PC-3 (cell line): ENCODE measurements around the gene CDK4. TPM values are rescaled to one million over a fixed set of nuclear protein-coding genes. Genes with fewer than 3 reads are reported as not detected.

Source experiments
- ATAC-seq: fragments of 200-7000 bp; cut with Tn5 transposase; 2 replicates; pipeline ENCODE4 v1.9.1; 2020; ENCODE audit warnings: mild to moderate bottlenecking, moderate library complexity
- BruUV-seq: library from RNA; stranded (reverse); fragments of 400-500 nt; replicated peaks from 2 replicates; lab custom pipeline; 2021; lab: Mats Ljungman, UMichigan
- CTCF ChIA-PET: fragments of 300-600 bp; sonication (Branson Sonifier 250); formaldehyde crosslinking; loops from one replicate; lab custom pipeline; 2022; ENCODE audit warnings: antibody characterized with exemption; lab: Charles Lee
- POLR2A ChIA-PET: fragments of 300-600 bp; sonication (Branson Sonifier 250); formaldehyde crosslinking; loops from one replicate; lab custom pipeline; 2022; ENCODE audit warnings: antibody characterized with exemption; ENCODE audit not compliant: unreplicated experiment; lab: Charles Lee
- DNase-seq: peaks from one replicate; pipeline ENCODE4 v3.0.0-alpha.2; 2015
- H2AFZ ChIP-seq: fragments of 300-600 bp; sonication (generic); 2 replicates; pipeline ENCODE4 v1.6.0; 2016; ENCODE audit warnings: antibody characterized with exemption, low read length
- H3F3A ChIP-seq: fragments of 300-600 bp; sonication (generic); one replicate; pipeline ENCODE4 v1.6.0; 2017; ENCODE audit warnings: antibody characterized with exemption, low read length, control low read depth, mild to moderate bottlenecking; ENCODE audit not compliant: unreplicated experiment
- H3K27ac ChIP-seq: fragments of 300-600 bp; sonication (generic); 2 replicates; pipeline ENCODE4 v1.5.1; 2016; ENCODE audit warnings: mild to moderate bottlenecking, low read length
- H3K27me3 ChIP-seq: fragments of 300-600 bp; sonication (generic); 2 replicates; pipeline ENCODE4 v1.6.1; 2016; ENCODE audit warnings: low read length, mixed read lengths
- H3K36me3 ChIP-seq: fragments of 300-600 bp; sonication (generic); 2 replicates; pipeline ENCODE4 v1.6.1; 2016; ENCODE audit warnings: low read depth, mixed run types, low read length, mixed read lengths
- H3K4me1 ChIP-seq: fragments of 300-600 bp; sonication (generic); 2 replicates; pipeline ENCODE4 v1.5.1; 2016; ENCODE audit warnings: low read length; ENCODE audit not compliant: insufficient read depth
- H3K4me2 ChIP-seq: fragments of 300-600 bp; sonication (generic); 2 replicates; pipeline ENCODE4 v1.6.0; 2016; ENCODE audit warnings: low read length
- H3K4me3 ChIP-seq: fragments of 300-600 bp; sonication (generic); 2 replicates; pipeline ENCODE4 v1.5.1; 2016; ENCODE audit warnings: mild to moderate bottlenecking, low read length, mixed read lengths
- H3K79me2 ChIP-seq: fragments of 300-600 bp; sonication (generic); 2 replicates; pipeline ENCODE4 v1.6.1; 2017; ENCODE audit warnings: low read length, mixed read lengths
- H3K9ac ChIP-seq: fragments of 300-600 bp; sonication (generic); 2 replicates; pipeline ENCODE4 v1.6.0; 2016; ENCODE audit warnings: mild to moderate bottlenecking, low read length
- H3K9me2 ChIP-seq: fragments of 300-600 bp; sonication (generic); replicated peaks from 2 replicates; pipeline ENCODE4 v1.6.1; 2016; ENCODE audit warnings: mixed run types, low read length, mixed read lengths
- H3K9me3 ChIP-seq: fragments of 300-600 bp; sonication (generic); 2 replicates; pipeline ENCODE4 v1.6.1; 2016; ENCODE audit warnings: low read length, mixed read lengths
- H4K20me1 ChIP-seq: fragments of 300-600 bp; sonication (generic); 2 replicates; pipeline ENCODE4 v1.6.1; 2016; ENCODE audit warnings: low read length, mixed read lengths
- CTCF ChIP-seq: fragments of 300-600 bp; sonication (generic); conservative IDR thresholded peaks from 2 replicates; pipeline ENCODE4 v1.5.1; 2017; ENCODE audit warnings: antibody characterized with exemption, low read depth, mild to moderate bottlenecking, low read length
- EZH2 ChIP-seq: fragments of 300-600 bp; sonication (generic); IDR thresholded peaks from one replicate; pipeline ENCODE4 v1.6.1; 2017; ENCODE audit warnings: antibody characterized with exemption, mild to moderate bottlenecking, low read length; ENCODE audit not compliant: unreplicated experiment
- EZH2phosphoT487 ChIP-seq: fragments of 300-600 bp; sonication (generic); IDR thresholded peaks from 2 replicates; pipeline ENCODE4 v1.6.1; 2018; ENCODE audit warnings: mild to moderate bottlenecking, antibody characterized with exemption, low read length, borderline replicate concordance
- intact Hi-C: fragments of 100-400 bp; cut with micrococcal nuclease; formaldehyde crosslinking; loops from 2 replicates; pipeline ENCODE4 v1.9.0; 2023
- total RNA-seq: library from RNA; depleted of rRNA; stranded (reverse); fragments of >200 nt; gene quantifications from 2 replicates; pipeline ENCODE4 v1.2.3, GENCODE V29; 2014

CDK4 gene
- total RNA-seq, 1 experiment from 2014 or later: 212 TPM

GRCh38 chr12:57753756-57754337 is 1.7 kb upstream of the CDK4 start:
- BruUV-seq: no TSS peak
- Histone ChIP-seq H4K20me1 (no peaks in the 10 kb centered on the region), H3K27me3 (no peaks in the 10 kb centered on the region), H3K27ac (no peak overlapping the region), H2AFZ (peak overlapping the region; percentile 90; the same call in 1 of the 2 replicates), H3K79me2 (peaks cover 34% of the 10 kb centered on the region), H3K9me3 (no peaks in the 10 kb centered on the region), H3K36me3 (peaks cover 19% of the 10 kb centered on the region), H3F3A (no peaks in the 10 kb centered on the region), H3K4me2 (peak overlapping the region; percentile 92), H3K9ac (no peak overlapping the region), H3K4me3 (peak overlapping the region; percentile 75; the same call in 1 of the 2 replicates), H3K4me1 (peaks cover 31% of the 10 kb centered on the region), H3K9me2 (no peaks in the 10 kb centered on the region)
- CTCF ChIA-PET: no interaction called here
- ATAC-seq: no peak
- no peak for DNase-seq
- intact Hi-C loops: no loop called here
- POLR2A ChIA-PET: interaction anchor here (0.6 kb wide), 1 partner anchor 50 kb away, joined by 3 read pairs; no protein-coding TSS in a partner anchor
- TF ChIP-seq EZH2: no peak
- TF ChIP-seq EZH2phosphoT487: no peak
- TF ChIP-seq CTCF: no peak

- BruUV-seq: no TSS peak
Measured at GRCh38 chr12:57752668-57753000, 524 bp upstream of the CDK4 start.

More at GRCh38 chr12:57752668-57753000, 524 bp upstream of the CDK4 start:
- peaks cover 26% of the 10 kb centered on the region for H3K36me3 ChIP-seq
- no peaks in the 10 kb centered on the region for H4K20me1 ChIP-seq
- peak overlapping the region; percentile 63 for H2AFZ ChIP-seq
- DNase-seq: no peak
- H3K9ac ChIP-seq: no peak overlapping the region
- H3K9me2 ChIP-seq: no peaks in the 10 kb centered on the region
- H3K27ac ChIP-seq: no peak overlapping the region
- ChIA-PET CTCF (no interaction called here), POLR2A (interaction anchor here (0.6 kb wide), 1 partner anchor 1251 kb away, joined by 3 read pairs; no protein-coding TSS in a partner anchor)
- H3K4me2 ChIP-seq: peak overlapping the region; percentile 96
- H3F3A ChIP-seq: no peaks in the 10 kb centered on the region
- TF ChIP-seq EZH2phosphoT487: no peak
- TF ChIP-seq CTCF: no peak
- TF ChIP-seq EZH2: no peak
- intact Hi-C loops: no loop called here
- no peaks in the 10 kb centered on the region for H3K27me3 ChIP-seq
- H3K79me2 ChIP-seq: peaks cover 34% of the 10 kb centered on the region
- no peak for ATAC-seq
- H3K9me3 ChIP-seq: no peaks in the 10 kb centered on the region
- peaks cover 31% of the 10 kb centered on the region for H3K4me1 ChIP-seq
- peak overlapping the region; percentile 82 for H3K4me3 ChIP-seq
